ENCODE data around the gene SNCB.

Gene SNCB

DNA sequence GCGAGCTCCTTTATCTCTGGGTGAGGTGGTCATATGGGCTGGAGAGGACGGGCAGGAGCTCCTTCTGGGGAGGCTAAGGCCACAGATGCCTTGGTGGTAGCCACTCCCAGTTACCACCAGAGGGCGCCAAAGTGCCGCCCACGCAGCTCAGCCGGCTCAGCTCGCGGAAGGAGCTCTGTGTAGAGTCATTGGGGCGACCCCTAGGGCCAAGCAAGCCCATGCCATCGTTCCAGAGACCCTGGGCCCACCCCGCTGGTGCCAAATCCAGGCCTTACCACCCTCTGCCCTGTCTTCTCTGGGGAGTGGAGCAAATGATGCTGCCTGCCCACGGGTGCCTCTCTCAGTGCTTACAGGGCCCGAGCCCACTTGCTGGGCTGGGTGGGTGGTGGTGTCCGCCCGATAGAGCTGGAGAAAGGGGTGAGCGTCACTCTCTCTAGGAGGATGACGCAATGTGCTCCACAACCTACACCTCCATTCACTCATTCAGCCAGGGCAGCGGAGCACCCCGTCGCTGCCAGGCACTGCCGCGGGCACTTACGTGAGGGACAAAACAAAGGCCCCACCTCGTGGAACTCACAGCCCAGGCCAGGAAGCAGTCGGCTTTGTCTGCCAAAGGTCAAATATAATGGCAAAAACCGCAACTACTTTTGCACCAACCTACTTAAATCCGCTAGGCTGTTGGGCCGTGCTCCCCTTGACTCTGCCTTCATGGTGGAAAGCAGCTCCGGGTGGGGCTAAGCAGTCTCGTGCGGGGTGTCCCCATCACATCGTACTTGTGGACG, 30.7 kb upstream of the SNCB start:
- peak; percentile 93 for DNase-seq

DNA sequence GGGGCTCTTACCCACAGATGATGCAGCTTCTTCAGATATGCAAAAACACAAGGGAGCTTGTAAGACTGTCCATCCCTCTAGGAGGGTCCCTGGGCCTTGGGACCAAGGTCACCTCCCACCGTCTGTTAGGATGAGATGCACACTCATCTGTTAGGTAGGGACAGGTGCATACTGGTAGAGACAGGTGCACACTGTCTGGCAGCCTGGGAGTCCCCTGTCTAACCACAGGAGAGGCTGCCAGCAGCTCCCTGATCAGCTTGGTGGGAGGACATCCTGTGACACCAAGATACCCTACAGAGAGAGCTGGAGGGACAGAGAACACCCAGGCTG, 30.2 kb upstream of the SNCB start:
- DNase-seq, result no peak

DNA sequence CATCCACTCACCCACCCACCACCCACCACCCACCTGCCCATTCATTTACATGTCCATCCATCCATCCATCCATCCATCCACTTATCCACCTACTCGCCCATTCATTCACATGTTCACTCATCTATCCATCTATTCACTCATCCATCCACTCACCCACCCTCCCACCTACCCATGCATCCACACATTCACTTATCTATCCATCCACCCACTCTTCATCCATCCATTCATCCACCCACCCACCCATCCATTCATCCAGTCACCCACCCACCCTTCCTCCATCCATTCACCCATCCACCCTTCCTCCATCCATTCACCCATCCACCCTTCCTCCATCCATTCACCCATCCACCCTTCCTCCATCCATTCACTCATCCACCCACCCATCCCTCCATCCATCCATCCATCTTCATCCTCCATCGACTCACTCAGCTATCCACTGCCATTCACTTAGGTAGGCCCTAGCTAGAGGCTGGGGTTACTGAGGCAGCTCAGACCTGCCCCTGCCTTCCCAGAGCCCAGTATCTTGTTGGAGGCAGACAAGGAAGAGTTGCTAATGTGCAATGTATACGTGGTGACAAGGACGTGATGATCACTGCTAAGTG, 29.6 kb upstream of the SNCB start:
- no peak for DNase-seq

DNA sequence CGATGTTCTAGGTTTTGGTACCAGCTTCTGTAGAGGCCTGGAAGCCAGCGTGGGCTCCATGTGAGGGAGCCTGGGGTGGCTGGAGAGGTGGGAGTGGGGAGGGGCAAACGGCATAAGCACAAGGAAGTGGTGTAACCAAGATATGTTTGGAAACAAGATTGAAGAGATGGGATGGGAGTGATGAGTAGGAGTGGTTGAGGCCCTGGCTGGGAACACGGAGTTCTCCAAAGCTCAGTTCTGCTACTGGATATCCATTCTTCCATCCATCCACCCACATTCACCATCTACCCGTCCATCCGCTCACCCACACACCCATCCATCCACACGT, 29.1 kb upstream of the SNCB start:
- DNase-seq, result no peak

DNA sequence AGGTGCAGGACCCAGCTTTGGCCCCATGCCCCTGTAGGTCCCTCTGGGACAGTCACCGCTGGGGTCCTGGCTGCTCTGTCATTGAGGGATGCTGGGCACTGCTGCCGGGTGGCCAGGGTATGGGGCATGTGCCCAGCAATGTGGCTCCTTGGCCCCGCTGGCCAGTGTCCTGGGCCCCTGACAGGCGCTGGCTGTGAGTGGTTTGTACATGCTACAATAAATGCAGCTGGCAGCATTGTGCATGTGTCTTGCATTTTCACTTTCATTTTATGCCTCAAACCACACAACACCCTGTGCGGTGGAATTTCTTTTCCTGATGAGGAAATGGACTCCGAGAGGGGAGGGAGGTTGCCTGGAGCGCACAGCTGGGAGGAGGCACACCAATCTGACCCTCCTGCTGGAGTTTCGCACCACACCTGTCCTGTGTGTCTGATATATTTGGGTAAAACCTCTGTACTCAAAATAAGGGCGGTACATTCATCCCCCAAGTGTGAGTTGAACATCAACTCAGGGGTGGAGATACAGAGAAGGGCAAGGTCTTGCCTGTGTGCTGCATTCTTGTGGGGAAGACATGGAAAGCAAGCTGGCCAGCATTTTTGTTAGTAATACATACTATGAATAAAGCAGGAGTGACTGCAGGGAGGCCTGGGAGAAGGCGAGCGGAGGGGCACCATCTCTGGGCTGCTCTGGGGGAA, 28.6 kb upstream of the SNCB start:
- no peak for DNase-seq

DNA sequence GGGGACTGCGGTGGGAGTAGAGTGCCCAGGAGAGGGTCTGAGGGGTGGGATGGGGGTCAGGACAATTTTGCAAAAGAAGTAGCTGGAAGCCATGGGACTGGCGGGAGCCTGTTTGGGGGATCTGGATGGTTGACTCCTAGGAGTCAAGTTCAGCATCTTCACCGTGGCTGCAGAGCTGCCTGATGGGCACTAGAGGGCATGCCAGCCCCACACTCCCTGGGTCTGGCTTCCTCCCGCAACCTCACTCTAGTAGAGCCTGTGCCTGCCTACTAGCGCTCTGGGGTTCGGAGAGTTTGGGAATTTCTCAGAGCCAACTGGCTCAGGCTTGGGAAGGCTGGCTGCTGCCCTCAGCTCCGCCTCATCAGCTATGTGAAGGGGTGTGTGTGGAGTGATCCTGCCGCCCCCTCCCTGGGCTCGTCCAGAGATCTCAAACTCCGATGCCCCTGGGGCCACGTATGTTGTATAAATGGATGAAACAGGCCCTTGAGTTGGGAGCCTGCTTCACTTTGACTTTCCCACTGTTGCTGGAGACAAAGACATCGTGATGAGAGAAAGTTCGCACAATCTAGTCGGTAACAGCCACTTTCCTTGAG, 27.8 kb upstream of the SNCB start:
- peak; percentile 84 for DNase-seq

DNA sequence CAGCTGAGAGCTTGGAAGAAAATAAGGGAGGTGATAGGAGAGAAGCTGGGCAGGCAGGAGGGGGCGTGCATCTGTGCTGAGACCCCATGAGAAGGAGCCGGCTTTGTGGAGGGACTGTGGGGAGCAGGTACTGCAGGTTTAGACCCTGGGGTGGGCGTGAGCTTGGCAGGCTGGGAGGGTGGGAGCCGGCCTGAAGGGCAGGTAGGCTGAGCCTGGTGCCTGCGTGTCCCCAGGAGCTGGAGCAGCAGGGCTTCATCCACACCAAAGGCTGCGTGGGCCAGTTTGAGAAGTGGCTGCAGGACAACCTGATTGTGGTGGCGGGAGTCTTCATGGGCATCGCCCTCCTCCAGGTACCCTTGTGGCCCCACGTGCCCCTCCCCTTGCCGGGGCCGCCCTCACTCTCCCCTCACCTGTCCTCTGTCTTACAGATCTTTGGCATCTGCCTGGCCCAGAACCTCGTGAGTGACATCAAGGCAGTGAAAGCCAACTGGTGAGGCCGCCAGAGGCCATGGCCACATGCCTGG, 26.2 kb upstream of the SNCB start:
- DNase-seq, result no peak

DNA sequence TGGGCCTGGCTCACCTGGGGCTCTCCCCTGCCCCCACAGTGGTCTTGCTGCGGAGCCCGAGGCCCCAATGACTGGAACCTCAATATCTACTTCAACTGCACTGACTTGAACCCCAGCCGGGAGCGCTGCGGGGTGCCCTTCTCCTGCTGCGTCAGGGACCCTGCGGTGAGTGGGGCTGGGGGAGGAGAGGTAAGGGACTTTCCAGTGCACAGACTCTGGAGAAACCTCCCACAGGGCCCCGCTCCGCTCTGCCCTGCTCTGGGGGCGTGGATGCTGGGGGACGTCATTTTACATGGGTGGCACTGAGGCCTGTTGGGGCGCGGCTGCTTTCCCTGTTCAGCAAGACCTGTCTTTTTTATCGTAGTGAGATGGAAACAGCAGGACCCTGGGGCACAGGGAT, 24.5 kb upstream of the SNCB start:
- DNase-seq, result no peak

DNA sequence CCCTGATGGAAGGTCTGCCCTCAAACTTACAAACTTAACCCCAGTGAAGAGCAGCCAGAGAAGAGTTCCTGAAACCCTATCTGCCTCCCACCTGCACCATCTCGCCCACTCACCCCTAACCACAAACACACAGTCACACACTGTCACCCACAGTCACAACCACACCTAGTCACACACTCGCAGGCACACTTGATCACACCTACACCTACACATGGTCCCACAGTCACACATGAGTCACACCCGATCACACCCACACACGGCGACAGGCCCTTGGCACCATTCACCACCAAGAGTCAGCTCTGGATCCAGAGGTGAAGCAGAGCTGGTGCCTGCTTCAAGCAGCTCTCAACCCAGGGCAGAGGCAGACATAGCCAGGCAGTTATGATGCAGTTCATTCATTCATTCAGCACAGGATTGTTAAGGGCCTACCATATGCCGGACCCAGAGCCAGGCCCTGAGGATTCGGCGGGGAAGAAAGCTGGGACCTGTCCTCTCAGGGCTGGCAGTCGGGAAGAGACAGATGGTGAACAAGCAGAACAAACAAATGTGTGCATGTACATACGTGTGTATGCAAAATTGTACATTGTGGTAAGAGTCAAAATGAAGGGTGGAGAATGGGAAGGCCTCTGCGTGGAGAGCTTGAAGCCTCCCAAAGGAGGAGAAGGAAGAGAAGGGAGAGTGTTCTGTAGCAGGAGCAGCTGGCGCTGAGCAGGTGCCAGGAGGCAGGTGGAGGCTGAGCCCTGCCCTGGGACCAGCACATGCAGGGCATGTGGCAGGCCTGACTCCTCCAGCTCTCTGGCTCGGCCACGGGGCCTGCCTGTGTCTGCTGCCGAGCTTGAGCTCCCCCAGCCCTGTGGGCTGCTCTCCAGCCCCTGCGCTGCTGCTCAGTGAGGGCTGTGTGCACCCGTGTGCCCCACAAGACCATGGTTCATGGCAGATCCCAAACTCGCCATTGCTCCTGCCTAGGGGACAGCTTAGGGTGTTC, 23.4 kb upstream of the SNCB start:
- peak; percentile 92 for DNase-seq

DNA sequence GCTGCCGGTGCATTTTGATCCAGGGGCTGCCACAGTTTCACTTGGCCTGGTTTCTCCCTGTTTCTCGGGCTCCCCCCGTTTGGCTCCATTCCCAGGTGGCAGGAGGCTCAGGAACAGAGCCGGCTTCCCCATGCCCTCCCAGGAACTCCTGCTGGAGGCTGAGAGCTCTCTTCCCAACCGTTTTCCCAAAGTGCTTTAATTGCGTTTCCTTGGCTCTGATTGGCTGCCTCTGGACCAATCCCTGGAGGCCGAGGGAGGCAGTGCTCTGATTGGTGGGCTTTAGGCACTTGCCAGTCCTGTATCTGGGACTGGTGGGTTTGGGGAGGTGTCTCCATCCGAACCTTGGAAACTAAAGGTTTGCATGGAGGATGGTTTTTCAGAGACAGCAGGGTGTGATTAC, 21.8 kb upstream of the SNCB start:
- DNase-seq, result no peak

DNA sequence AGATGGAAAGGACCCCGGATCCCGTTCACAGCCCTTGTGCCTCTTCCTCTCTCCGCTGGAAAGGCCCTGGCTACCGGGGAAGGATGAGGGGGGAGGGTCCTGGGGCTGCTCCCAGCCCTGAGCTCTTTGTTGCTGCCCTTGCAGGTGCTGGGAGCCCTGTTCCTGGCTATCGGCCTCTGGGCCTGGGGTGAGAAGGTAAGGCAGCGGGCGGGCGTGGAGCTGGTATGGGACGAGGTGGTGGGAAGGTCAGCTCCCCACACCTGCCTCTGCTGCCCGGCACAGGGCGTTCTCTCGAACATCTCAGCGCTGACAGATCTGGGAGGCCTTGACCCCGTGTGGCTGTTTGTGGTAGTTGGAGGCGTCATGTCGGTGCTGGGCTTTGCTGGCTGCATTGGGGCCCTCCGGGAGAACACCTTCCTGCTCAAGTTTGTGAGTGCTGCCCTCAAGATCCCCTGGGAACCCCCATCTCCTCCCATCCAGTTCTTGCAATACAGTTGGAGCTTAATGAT, 21.2 kb upstream of the SNCB start:
- no peak for DNase-seq

DNA sequence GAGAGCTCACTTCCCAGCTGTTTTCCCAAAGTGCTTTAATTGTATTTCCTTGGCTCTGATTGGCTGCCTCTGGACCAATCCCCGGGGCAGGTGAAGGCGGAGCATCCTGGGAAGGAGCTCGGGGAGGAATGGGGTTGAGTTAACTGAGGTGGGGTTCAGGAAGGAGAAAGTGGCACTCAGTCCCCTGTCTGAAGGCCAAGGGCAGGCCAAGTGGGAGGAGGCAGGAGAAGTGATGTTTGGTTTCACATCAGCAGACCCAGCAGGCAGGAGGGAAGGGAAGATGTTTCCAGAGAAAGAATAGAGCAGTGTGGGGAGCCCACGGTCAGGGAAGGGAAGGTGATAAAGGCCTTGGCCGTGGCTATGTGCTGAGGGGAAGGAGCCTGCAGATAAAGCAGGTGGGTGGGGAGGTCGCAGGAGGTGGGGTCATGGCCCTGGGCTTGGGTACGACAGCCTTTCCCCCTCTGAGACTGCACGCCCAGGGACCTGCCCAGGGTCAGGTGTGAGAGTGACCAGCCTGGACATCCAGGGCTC, 20.1 kb upstream of the SNCB start:
- no peak for DNase-seq

DNA sequence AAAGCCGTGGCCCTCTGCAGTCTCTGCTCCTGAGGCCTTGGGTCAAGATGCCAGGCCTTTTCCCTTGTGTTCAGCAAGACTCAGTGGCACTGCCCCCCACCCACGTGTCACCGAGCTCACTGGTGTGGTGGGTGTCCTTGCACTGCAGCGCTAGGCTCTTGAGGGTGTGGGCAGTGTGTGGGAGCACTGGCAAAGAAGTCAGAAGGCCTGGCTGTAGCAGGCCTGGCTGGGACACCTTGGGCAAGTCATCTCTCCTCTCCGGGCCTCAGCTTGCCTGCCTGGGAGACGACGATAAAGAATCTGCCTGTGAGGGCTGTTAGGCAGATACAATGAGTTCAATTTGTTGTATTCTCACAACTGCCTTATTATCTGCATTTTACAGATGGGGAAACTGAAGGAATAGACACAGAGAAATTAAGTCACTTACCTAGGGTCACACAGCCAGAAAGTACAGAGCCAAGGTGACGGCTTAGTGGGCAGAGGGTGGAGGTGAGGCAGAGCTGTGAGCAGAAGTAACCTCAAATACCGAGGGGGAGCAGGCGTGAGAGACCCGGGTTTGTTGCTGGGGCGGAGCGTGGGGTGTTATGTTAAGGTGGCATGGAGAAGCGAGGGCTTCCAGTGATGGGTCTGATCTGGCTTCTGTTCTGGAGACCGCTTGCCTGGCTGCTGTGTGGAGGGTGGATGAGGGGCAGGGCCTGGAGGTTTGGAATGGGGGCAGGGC, 18.3 kb upstream of the SNCB start:
- DNase-seq, result peak; percentile 70

DNA sequence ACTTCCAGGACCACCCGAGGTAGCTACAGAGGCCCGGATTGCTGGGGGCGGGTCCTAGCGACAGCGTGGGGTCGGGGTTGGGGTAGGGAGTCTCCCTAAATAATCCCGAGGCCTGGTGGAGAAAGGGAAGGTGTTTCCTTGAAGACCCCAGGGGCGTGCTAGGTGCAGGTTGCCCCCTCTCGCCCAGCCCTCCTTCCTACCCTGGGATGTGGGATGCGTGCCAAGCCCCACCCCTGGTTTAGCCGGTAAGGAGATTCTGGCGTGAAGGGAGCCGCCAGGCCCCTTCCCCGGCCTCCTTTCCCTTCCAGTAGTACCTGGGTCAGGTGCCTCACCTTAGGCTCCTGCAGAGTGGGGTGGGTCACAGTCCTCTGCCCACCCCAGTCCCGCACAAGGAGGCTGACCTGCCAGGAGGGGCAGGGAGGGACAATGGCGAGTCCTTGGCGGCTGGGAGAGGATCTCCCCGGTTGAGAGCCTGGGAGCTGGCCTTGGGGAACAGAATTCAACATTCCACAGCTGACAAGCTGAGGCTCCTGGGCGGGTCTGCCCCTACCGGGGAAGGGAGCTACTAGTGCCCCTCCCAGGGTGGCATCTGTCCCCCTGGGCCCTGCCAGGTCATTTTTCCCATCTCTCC, 17.6 kb upstream of the SNCB start:
- DNase-seq, result peak; percentile 71

DNA sequence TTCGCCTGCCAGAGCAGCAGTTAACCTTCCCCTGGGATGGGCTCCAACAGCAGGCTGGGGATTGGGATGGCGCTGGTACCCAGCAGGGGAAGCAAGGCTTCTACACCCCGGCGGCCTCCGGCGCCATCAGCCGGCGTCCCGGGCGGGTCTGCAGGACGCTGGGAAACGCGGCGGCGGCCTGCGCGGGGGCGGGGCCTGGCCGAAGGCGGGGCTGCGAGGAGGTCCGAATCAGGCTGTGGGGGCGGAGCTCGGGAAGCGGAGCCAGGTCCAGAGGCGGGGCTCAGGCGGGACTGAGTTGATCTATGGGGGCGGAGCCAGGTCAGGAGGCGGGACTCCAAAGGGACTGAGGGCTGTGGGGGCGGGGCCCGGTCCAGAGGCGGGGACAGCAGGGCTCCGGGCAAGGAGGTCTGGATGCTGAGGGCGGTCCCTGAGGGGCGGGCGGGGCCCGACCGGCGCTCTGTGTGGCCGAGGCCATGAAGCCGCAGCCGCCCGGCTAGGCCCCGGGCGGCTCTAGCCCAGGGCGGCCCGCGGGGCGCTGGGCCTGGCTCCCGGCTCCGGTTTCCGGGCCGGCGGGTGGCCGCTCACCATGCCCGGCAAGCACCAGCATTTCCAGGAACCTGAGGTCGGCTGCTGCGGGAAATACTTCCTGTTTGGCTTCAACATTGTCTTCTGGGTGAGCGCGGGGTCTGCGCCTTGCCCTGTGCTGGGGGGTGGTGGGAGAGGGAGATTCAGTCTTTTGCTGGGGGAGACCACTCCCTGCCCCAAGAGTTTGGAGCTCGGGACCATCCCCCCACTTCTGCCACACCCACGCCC, 16.9 kb upstream of the SNCB start, which contains the start of gene TSPAN17:
TSS of gene TSPAN17 (plus strand) at position 455 of the 813 bp plus-strand sequence. CDS start at position 587, 132 bp downstream.
- DNase-seq, result peak; percentile 100

DNA sequence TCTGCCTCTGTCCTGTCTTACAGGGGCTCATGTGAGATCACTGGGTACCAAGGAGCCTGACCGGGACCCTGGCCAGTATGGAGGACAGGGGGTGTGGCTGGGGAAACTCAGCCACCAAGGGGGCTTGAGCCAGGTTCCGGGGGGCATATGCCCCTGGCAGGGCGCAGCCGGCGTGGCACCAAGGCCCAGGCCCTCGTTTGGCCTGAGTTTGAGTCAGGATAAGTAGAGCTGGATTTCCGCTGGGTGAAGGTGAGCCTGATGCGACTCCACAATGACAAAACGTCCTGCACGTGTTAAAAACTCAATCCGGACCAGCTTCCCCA, 16.3 kb upstream of the SNCB start:
- no peak for DNase-seq

DNA sequence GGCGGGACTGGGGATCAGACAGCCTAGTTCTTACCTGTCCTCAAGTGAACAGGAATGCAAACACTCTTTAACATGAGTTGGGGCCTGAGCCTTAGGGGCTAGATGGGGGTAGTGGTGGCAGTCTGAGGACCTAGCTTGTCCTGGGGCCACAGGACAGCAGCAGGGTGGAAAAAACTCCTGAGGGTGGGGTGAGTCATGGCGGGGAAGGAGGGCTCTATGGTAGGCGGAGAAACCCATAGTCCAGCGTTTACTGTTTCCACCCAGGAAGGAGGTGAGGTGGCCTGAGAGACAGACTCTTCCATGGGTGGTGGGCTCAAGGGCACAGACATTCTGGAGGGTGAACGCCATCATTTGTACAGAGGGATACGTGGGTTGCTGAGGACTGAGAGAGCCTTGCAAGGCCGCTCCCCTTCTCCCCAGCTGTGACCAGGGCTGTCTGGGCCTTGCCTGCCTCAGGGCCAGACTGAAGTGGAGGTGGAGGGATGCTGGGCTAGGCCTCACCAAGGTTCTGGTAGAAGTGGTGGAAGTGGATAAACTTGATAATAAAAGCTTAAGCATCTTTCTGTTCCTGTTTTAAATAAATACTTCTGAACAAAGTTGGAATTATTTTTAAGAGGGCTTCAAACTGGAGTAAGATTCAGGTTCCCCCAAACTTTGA, 15.8 kb upstream of the SNCB start:
- no peak for DNase-seq

DNA sequence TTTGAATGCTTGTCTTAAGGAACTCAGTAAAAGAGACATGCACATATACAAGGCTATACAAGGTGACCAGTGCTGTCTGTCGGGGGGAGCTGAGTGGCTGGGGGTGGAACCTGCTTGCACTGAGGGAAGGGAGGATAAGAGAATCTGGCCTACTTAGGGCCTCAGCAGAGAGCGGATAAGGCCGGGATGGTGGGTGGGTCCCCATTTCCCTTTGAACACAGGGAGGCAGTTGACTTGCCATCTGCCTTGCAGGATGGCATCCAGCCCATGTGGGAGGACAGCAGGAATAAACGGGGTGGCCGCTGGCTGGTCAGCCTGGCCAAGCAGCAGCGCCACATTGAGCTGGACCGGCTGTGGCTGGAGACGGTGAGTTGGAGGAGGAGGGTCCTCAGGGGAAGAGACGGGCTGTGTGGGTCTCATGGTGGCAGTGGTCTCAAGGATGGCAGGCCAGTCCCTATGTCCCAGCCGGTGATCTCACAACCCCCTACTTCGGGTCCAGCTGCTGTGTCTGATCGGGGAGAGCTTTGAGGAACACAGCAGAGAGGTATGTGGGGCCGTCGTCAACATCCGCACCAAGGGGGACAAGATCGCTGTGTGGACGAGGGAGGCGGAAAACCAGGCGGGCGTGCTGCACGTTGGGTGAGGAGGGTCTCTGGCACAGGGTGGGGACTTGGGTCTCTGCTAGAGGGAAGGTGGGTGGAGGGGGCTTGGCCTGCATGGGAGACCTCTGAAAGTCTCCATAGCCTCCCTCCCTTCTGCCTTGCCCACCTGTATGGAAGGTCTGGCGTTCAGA, 14.7 kb upstream of the SNCB start:
- DNase-seq, result no peak

DNA sequence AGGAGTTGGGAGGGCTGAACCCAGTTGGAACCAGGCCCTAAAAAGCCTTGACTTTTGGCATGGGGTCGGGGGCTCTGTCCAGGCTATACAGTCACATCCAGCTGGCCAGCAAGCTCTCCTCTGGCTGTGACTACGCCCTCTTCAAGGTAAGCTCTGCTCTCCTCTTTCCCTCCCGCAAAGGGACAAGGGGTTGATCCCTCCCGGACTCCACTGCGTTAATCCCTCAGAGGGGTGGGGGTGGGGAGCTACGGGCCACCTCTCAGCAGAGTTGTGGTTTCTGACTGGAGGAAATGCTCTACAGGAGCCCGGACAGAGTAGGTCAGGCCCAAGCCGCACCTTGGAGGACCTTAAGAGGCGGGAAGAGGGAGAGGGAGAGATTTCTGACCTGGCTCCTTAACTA, 14.0 kb upstream of the SNCB start:
- DNase-seq, result no peak

All from activated effector memory CD4-positive, alpha-beta T cell treated with anti-CD3 and anti-CD28 coated beads, Interleukin-2, amount 50 U/mL, for 16 hours (primary cell).